NCI-H345 (cell line): ENCODE results near the gene TRAF4.
"Not testable (repeated sequence)": the region's sequence is repeated elsewhere in the genome, so short reads cannot be mapped to it uniquely, and the experiment has no call there.

ENCODE experiments used
- DNase-seq: peaks from one replicate; lab custom pipeline; 2025; lab: John Stamatoyannopoulos, UW

TRAF4 gene

DNA sequence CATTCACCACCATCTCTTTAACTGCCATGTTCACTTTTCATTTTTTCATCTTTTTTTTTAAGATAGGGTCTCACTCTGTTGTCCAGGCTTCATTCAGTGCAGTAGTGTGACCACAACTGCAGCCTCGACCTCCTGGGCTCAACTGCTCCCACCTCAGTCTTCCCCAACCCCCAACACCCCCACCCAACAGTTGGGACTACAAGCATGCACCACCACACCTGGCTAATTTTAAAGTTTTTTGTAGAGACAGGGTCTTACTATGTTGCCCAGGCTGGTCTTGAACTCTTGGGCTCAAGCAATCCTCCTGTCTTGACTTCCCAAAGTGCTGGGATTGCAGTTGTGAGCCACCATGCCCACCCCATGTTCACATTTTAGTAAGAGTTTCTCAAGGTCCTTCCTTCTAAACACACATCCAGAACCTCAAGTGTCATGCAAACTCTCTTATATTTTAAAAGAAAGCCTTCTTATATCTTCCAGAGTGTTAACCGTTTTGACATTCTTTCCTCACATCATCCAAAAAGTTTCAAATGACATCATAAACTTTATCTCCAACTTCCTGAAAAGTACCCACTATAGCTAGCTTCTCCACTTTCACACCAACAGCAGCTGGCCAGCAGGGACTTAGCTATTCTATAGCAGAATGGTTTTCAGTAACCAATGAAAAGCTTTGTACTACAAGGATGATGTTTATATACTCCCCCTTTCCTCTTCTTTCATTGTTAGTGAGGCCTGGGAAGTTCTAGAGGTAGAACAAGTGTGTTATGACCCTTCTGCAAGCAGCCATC is 49.3 kb downstream of the TRAF4 start:
- DNase-seq = no peak

DNA sequence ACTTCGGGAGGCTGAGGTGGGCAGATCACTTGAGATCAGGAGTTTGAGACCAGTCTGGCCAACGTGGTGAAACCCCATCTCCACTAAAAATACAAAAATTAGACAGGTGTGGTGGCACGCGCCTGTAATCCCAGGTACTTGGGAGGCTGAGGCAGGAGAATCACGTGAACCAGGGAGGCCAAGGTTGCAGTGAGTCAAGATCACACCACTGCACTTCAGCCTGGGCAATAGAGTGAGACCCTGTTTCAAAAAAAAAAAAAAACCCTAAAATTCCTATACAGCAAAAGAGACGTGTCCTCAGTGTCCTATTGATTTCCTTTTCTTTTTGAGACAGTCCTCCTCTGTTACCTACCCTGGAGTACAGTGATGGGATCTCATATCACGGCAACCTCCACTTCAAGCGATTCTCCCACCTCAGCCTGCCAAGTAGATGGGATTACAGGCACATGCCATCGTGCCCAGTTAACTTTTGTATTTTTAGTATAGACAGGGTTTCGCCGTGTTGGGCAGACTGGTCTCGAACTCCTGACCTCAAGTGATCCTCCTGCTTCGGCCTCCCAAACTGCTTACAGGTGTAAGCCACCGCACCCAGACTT is 51.1 kb downstream of the TRAF4 start:
- DNase-seq = not testable (repeated sequence)

DNA sequence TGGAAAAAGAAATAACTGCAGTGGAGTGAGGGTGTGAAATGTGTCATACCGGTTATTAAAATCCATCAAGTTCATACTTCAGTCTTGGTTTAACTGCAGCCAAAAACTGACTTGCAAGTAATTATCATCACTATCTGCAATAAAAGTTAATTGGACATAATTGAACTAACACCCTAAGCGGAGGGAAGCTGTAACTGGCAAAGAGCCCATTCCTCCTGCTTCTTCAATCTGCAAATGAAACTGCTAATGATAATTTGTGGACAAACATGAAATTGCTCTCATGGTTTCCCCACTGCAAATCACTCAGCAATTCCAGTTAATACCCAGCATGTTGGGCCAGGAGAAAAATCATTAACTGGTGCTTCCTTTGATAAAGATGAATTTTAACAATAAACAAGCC is 52.3 kb downstream of the TRAF4 start:
- DNase-seq = no peak
